ENCODE measurements around the gene PITHD1. TPM values are rescaled to one million over a fixed set of nuclear protein-coding genes. Genes with fewer than 3 reads are reported as not detected.

The PITHD1 gene
- total RNA-seq, 4 donors from 2014 or later, result 36.7 to 40.6 (median 38.9) TPM

- in situ Hi-C loops (cut with MboI; ENCODE audit: low pct_ligation_motif_present in 1 of 4, low pct_unique_long_range_greater_than_20kb in 1 of 4, low sequenced_read_pairs in 3 of 4), result loop anchor here in 1 of 4 donors (10.0 kb wide), 1 partner anchor 47 kb away; the partner anchor contains the start of gene RPL11
Measured at GRCh38 chr1:23741609-23742008, 36.6 kb upstream of the PITHD1 start.

GRCh38 chr1:23742670-23743286 is 35.4 kb upstream of the PITHD1 start:
- no peak for TF ChIP-seq POLR2AphosphoS5 (IDR thresholded peaks at IDR 0.05)
- TF ChIP-seq POLR2A (IDR thresholded peaks at IDR 0.05), result no peak
- TF ChIP-seq EP300 (IDR thresholded peaks at IDR 0.05; ENCODE audit: low read depth), result no peak
- no peak for TF ChIP-seq CTCF (IDR thresholded peaks at IDR 0.05)
- Histone ChIP-seq H3K36me3 (no peaks in the 10 kb centered on the region), H3K4me1 (peaks cover 9 to 32% (median 18%) of the 10 kb centered on the region in 4 donors), H3K27ac (peak overlapping the region; percentile 90 to 95 (median 94)), H3K27me3 (no peaks in the 10 kb centered on the region), H3K9me3 (no peaks in the 10 kb centered on the region), H3K4me3 (peak overlapping the region; percentile 72 to 95 (median 82))
- 7 to 80% methylated on average over 2 to 26 of the region's 28 CpGs for WGBS, 2 donors (ENCODE audit: low coverage in 1 of 2)
- in situ Hi-C loops (cut with MboI; ENCODE audit: low pct_ligation_motif_present in 1 of 4, low pct_unique_long_range_greater_than_20kb in 1 of 4, low sequenced_read_pairs in 3 of 4) (loop anchor here in 1 of 4 donors (10.0 kb wide), 1 partner anchor 48 kb away; the partner anchor contains the start of gene RPL11), intact Hi-C loops (cut with DNase I; ENCODE audit: low total_unique reads) (no loop called here)
- DNase-seq, result peak; percentile 44

More at GRCh38 chr1:23741609-23742008, 36.6 kb upstream of the PITHD1 start:
- no peak for DNase-seq
- Histone ChIP-seq H3K27me3 (no peaks in the 10 kb centered on the region), H3K27ac (no peak overlapping the region), H3K4me3 (no peak overlapping the region), H3K4me1 (peaks cover 9 to 22% (median 18%) of the 10 kb centered on the region in 4 donors), H3K36me3 (no peaks in the 10 kb centered on the region), H3K9me3 (no peaks in the 10 kb centered on the region)
- no peak for TF ChIP-seq EP300 (IDR thresholded peaks at IDR 0.05; ENCODE audit: low read depth)
- no peak for TF ChIP-seq CTCF (IDR thresholded peaks at IDR 0.05)
- no peak for TF ChIP-seq POLR2AphosphoS5 (IDR thresholded peaks at IDR 0.05)
- TF ChIP-seq POLR2A (IDR thresholded peaks at IDR 0.05), result no peak
- intact Hi-C loops (cut with DNase I; ENCODE audit: low total_unique reads), result no loop called here
- WGBS, 2 donors (ENCODE audit: low coverage in 1 of 2), result 86 to 100% methylated on average over 3 to 5 of the region's 5 CpGs

- Histone ChIP-seq H3K9me3 (no peaks in the 10 kb centered on the region), H3K4me3 (peak within 1 kb of the TSS; percentile 72 to 95 (median 82)), H3K27ac (peak within 1 kb of the TSS; percentile 90 to 95 (median 94)), H3K36me3 (no peaks in the 10 kb centered on the region), H3K4me1 (peaks cover 9 to 32% (median 18%) of the 10 kb centered on the region in 4 donors), H3K27me3 (no peaks in the 10 kb centered on the region)
- intact Hi-C loops (cut with DNase I; ENCODE audit: low total_unique reads), result no loop called here
- WGBS, 2 donors (ENCODE audit: low coverage in 1 of 2), result 1% methylated on average over 74 of the region's 119 CpGs; no CpG with 5 or more reads in 1 of the 2 donors
- DNase-seq, result peak; percentile 78
- in situ Hi-C loops (cut with MboI; ENCODE audit: low pct_ligation_motif_present in 1 of 4, low pct_unique_long_range_greater_than_20kb in 1 of 4, low sequenced_read_pairs in 3 of 4), result loop anchor here in 1 of 4 donors (10.0 kb wide), 1 partner anchor 49 kb away; the partner anchor contains the start of gene RPL11
- TF ChIP-seq POLR2AphosphoS5 (IDR thresholded peaks at IDR 0.05) (peak; percentile 78 to 86 (median 84)), POLR2A (IDR thresholded peaks at IDR 0.05) (peak; percentile 78), CTCF (IDR thresholded peaks at IDR 0.05) (no peak)
Measured at GRCh38 chr1:23743287-23744152, 34.7 kb upstream of the PITHD1 start, which contains the start of gene ELOA. Gene ELOA, plus strand, starts transcription at chr1:23743471. Its CDS starts 33 bp downstream, at chr1:23743504.

GRCh38 chr1:23745515-23745914 is 32.7 kb upstream of the PITHD1 start:
- 33 to 40% methylated on average over 1 of the region's 1 CpG for WGBS, 2 donors (ENCODE audit: low coverage in 1 of 2)
- no peaks in the 10 kb centered on the region for H3K27me3 ChIP-seq
- peaks cover 0 to 7% (median 2%) of the 10 kb centered on the region in 4 donors for H3K36me3 ChIP-seq
- H3K27ac ChIP-seq, result peak overlapping the region in 1 of 4 donors; percentile 95
- no peaks in the 10 kb centered on the region for H3K9me3 ChIP-seq
- in situ Hi-C loops (cut with MboI; ENCODE audit: low pct_ligation_motif_present in 1 of 4, low pct_unique_long_range_greater_than_20kb in 1 of 4, low sequenced_read_pairs in 3 of 4), result loop anchor here in 1 of 4 donors (10.0 kb wide), 1 partner anchor 51 kb away; the partner anchor contains the start of gene RPL11
- peaks cover 9 to 32% (median 18%) of the 10 kb centered on the region in 4 donors for H3K4me1 ChIP-seq
- peak overlapping the region in 1 of 4 donors; percentile 78 for H3K4me3 ChIP-seq
- intact Hi-C loops (cut with DNase I; ENCODE audit: low total_unique reads), result no loop called here
- TF ChIP-seq CTCF (IDR thresholded peaks at IDR 0.05) (peak in 4 of 5 experiments; percentile 38 to 54 (median 47)), EP300 (IDR thresholded peaks at IDR 0.05; ENCODE audit: low read depth) (no peak), POLR2A (IDR thresholded peaks at IDR 0.05) (no peak), POLR2AphosphoS5 (IDR thresholded peaks at IDR 0.05) (no peak)
- no peak for DNase-seq
